H9 (cell line): Measurements from ENCODE around the gene WDR48. TPM values are rescaled to one million over a fixed set of nuclear protein-coding genes. Genes with fewer than 3 reads are reported as not detected.

Experiments
- DNase-seq: peaks from one replicate; pipeline ENCODE4 v3.0.0-alpha.2; 2017
- H2AFZ ChIP-seq: one replicate; pipeline ENCODE4 v1.6.1; 2013; ENCODE audit warnings: mild to moderate bottlenecking, low read length, control low read depth, moderate library complexity
- H2AK5ac ChIP-seq: 2 replicates; pipeline ENCODE4 v1.6.1; 2013; ENCODE audit warnings: low read length, control low read depth, mixed read lengths; ENCODE audit not compliant: insufficient read length
- H2BK120ac ChIP-seq: one replicate; pipeline ENCODE4 v1.6.1; 2013; ENCODE audit warnings: low read depth, mild to moderate bottlenecking, low read length, control low read depth, inconsistent platforms; ENCODE audit not compliant: poor library complexity, severe bottlenecking
- H2BK12ac ChIP-seq: 2 replicates; pipeline ENCODE4 v1.6.1; 2013; ENCODE audit warnings: low read length, control low read depth, mixed read lengths, low read depth; ENCODE audit not compliant: insufficient read length
- H2BK15ac ChIP-seq: 2 replicates; pipeline ENCODE4 v1.6.1; 2013; ENCODE audit warnings: low read depth, low read length, control low read depth
- H2BK20ac ChIP-seq: one replicate; pipeline ENCODE4 v1.6.1; 2013; ENCODE audit warnings: low read depth, mild to moderate bottlenecking, low read length, control low read depth, inconsistent platforms; ENCODE audit not compliant: poor library complexity, severe bottlenecking
- H2BK5ac ChIP-seq: 2 replicates; pipeline ENCODE4 v1.6.1; 2013; ENCODE audit warnings: low read length, control low read depth, mixed read lengths; ENCODE audit not compliant: insufficient read length
- H3K14ac ChIP-seq: 2 replicates; pipeline ENCODE4 v1.6.1; 2013; ENCODE audit warnings: low read length, control low read depth; ENCODE audit not compliant: insufficient read depth
- H3K18ac ChIP-seq: 2 replicates; pipeline ENCODE4 v1.6.1; 2013; ENCODE audit warnings: low read depth, mild to moderate bottlenecking, mixed read lengths, low read length, control low read depth; ENCODE audit not compliant: insufficient read length
- H3K23ac ChIP-seq: 2 replicates; pipeline ENCODE4 v1.6.1; 2013; ENCODE audit warnings: low read length, control low read depth, mixed read lengths, low read depth; ENCODE audit not compliant: insufficient read length
- H3K23me2 ChIP-seq: 2 replicates; pipeline ENCODE4 v1.6.1; 2013; ENCODE audit warnings: low read depth, mild to moderate bottlenecking, mixed read lengths, low read length, control low read depth; ENCODE audit not compliant: insufficient read length, poor library complexity, severe bottlenecking
- H3K27ac ChIP-seq: 2 replicates; pipeline ENCODE4 v1.5.1; 2013; ENCODE audit warnings: low read length, control low read depth, mixed read lengths, low read depth; ENCODE audit not compliant: insufficient read length
- H3K27me3 ChIP-seq: 2 replicates; pipeline ENCODE4 v1.6.1; 2013; ENCODE audit warnings: low read length, control low read depth, inconsistent platforms; ENCODE audit not compliant: insufficient read depth
- H3K4ac ChIP-seq: 2 replicates; pipeline ENCODE4 v1.6.1; 2013; ENCODE audit warnings: low read depth, mild to moderate bottlenecking, control low read depth, inconsistent platforms, low read length, moderate library complexity
- H3K4me1 ChIP-seq: 2 replicates; pipeline ENCODE4 v1.6.1; 2013; ENCODE audit warnings: low read length, control low read depth, inconsistent platforms; ENCODE audit not compliant: insufficient read depth
- H3K4me2 ChIP-seq: 2 replicates; pipeline ENCODE4 v1.6.1; 2013; ENCODE audit warnings: low read length, control low read depth, mixed read lengths; ENCODE audit not compliant: insufficient read length, insufficient read depth
- H3K56ac ChIP-seq: 2 replicates; pipeline ENCODE4 v1.6.1; 2013; ENCODE audit warnings: low read depth, mild to moderate bottlenecking, mixed read lengths, low read length, control low read depth; ENCODE audit not compliant: insufficient read length
- H3K79me1 ChIP-seq: 2 replicates; pipeline ENCODE4 v1.6.1; 2013; ENCODE audit warnings: low read depth, mild to moderate bottlenecking, moderate library complexity, low read length, control low read depth, inconsistent platforms; ENCODE audit not compliant: insufficient read depth, poor library complexity, severe bottlenecking
- H3K79me2 ChIP-seq: 2 replicates; pipeline ENCODE4 v1.6.1; 2013; ENCODE audit warnings: low read length, control low read depth, inconsistent platforms; ENCODE audit not compliant: insufficient read depth
- H3K9ac ChIP-seq: 2 replicates; pipeline ENCODE4 v1.6.1; 2013; ENCODE audit warnings: low read length, control low read depth, mixed read lengths; ENCODE audit not compliant: insufficient read length; ENCODE audit errors: extremely low read depth
- H3K9me3 ChIP-seq: one replicate; pipeline ENCODE4 v1.6.1; 2013; ENCODE audit warnings: low read depth, low read length, inconsistent platforms; ENCODE audit not compliant: control insufficient read depth
- H3T11ph ChIP-seq: one replicate; pipeline ENCODE4 v1.6.1; 2013; ENCODE audit warnings: mild to moderate bottlenecking, low read length, control low read depth, inconsistent platforms
- H4K20me1 ChIP-seq: one replicate; pipeline ENCODE4 v1.6.1; 2013; ENCODE audit not compliant: control insufficient read depth, insufficient read length, insufficient read depth
- H4K5ac ChIP-seq: 2 replicates; pipeline ENCODE4 v1.6.1; 2013; ENCODE audit warnings: low read depth, mild to moderate bottlenecking, mixed read lengths, low read length, control low read depth; ENCODE audit not compliant: insufficient read length
- H4K8ac ChIP-seq: replicated peaks from 2 replicates; pipeline ENCODE4 v1.6.1; 2013; ENCODE audit warnings: low read length, control low read depth, mixed read lengths, low read depth; ENCODE audit not compliant: insufficient read length
- H4K91ac ChIP-seq: 2 replicates; pipeline ENCODE4 v1.6.1; 2013; ENCODE audit warnings: low read depth, mild to moderate bottlenecking, moderate library complexity, mixed read lengths, low read length, control low read depth; ENCODE audit not compliant: insufficient read length
- H3K27ac Mint-ChIP-seq, 3 experiments: 2 replicates in 2 of 3; 3 replicates in 1 of 3; pipeline ENCODE4 v1.8.0; 2020 to 2021; ENCODE audit warnings: mixed read lengths in 3 of 3, mild to moderate bottlenecking in 1 of 3, moderate library complexity in 1 of 3
- H3K27me3 Mint-ChIP-seq: 2 replicates; pipeline ENCODE4 v1.8.0; 2021; ENCODE audit warnings: low read depth, mild to moderate bottlenecking, moderate library complexity, mixed read lengths
- H3K36me3 Mint-ChIP-seq, 3 experiments: 2 replicates in 2 of 3; 3 replicates in 1 of 3; pipeline ENCODE4 v1.8.0; 2020 to 2021; ENCODE audit warnings: low read depth in 3 of 3, mixed read lengths in 3 of 3; ENCODE audit not compliant: insufficient read depth in 1 of 3
- H3K4me1 Mint-ChIP-seq, 2 experiments: 2 replicates each; pipeline ENCODE4 v1.8.0; 2020; ENCODE audit warnings: mixed read lengths in 2 of 2
- H3K4me3 Mint-ChIP-seq, 2 experiments: 2 replicates in 1 of 2; 3 replicates in 1 of 2; pipeline ENCODE4 v1.8.0; 2020 to 2021; ENCODE audit warnings: mild to moderate bottlenecking in 2 of 2, mixed read lengths in 2 of 2, moderate library complexity in 1 of 2
- H3K9me3 Mint-ChIP-seq, 2 experiments: 2 replicates in 1 of 2; 3 replicates in 1 of 2; pipeline ENCODE4 v1.8.0; 2020; ENCODE audit warnings: mild to moderate bottlenecking in 2 of 2, mixed read lengths in 2 of 2, moderate library complexity in 1 of 2
- WGBS: extraction: QIAGEN DNeasy Blood & Tissue Kit; methylation state at CpG from one replicate; pipeline ENCODE4 v1.1.7; 2013; ENCODE audit warnings: missing lambda C conversion rate, low lambda C conversion rate, mixed read lengths; ENCODE audit not compliant: insufficient read length; ENCODE audit errors: extremely low coverage; 5-methylcytosine and 5-hydroxymethylcytosine counted together
- total RNA-seq: library from RNA; stranded (reverse); gene quantifications from 2 replicates; pipeline ENCODE4 v1.2.1, GENCODE V29; 2021
- TF ChIP-seq, protein P1 (sequence below): fragments of 200-600 bp; sonication (generic); conservative IDR thresholded peaks from 3 replicates; pipeline ENCODE4 v1.8.0; 2021; ENCODE audit warnings: antibody characterized with exemption, mild to moderate bottlenecking

Gene WDR48
- total RNA-seq, 1 experiment from 2014 or later = 52.7 TPM

- no peak overlapping the region for H3T11ph ChIP-seq
- no peaks in the 10 kb centered on the region for H3K9me3 ChIP-seq
- no peak for DNase-seq
- no peak overlapping the region for H2BK5ac ChIP-seq
- no peak overlapping the region for H2AK5ac ChIP-seq
- no peak overlapping the region for H2BK120ac ChIP-seq
- Mint-ChIP-seq H3K27ac (no peak overlapping the region), H3K4me1 (no peaks in the 10 kb centered on the region), H3K36me3 (no peaks in the 10 kb centered on the region), H3K4me3 (no peak overlapping the region), H3K27me3 (peaks cover 2% of the 10 kb centered on the region; the same call in 1 of the 2 replicates), H3K9me3 (no peaks in the 10 kb centered on the region)
- H3K14ac ChIP-seq = no peak overlapping the region
- H2AFZ ChIP-seq = no peak overlapping the region
- H3K27ac ChIP-seq = no peak overlapping the region
- no peaks in the 10 kb centered on the region for H3K23me2 ChIP-seq
- no peak overlapping the region for H4K8ac ChIP-seq
- H4K5ac ChIP-seq = no peak overlapping the region
- no peaks in the 10 kb centered on the region for H3K27me3 ChIP-seq
- no peak overlapping the region for H3K18ac ChIP-seq
- no peak overlapping the region for H2BK12ac ChIP-seq
- no peaks in the 10 kb centered on the region for H3K79me2 ChIP-seq
- no peak overlapping the region for H3K9ac ChIP-seq
- TF ChIP-seq, protein P1, sequence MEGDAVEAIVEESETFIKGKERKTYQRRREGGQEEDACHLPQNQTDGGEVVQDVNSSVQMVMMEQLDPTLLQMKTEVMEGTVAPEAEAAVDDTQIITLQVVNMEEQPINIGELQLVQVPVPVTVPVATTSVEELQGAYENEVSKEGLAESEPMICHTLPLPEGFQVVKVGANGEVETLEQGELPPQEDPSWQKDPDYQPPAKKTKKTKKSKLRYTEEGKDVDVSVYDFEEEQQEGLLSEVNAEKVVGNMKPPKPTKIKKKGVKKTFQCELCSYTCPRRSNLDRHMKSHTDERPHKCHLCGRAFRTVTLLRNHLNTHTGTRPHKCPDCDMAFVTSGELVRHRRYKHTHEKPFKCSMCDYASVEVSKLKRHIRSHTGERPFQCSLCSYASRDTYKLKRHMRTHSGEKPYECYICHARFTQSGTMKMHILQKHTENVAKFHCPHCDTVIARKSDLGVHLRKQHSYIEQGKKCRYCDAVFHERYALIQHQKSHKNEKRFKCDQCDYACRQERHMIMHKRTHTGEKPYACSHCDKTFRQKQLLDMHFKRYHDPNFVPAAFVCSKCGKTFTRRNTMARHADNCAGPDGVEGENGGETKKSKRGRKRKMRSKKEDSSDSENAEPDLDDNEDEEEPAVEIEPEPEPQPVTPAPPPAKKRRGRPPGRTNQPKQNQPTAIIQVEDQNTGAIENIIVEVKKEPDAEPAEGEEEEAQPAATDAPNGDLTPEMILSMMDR = no peak
- H3K4ac ChIP-seq = no peak overlapping the region
- no peak overlapping the region for H4K91ac ChIP-seq
- no peak overlapping the region for H3K56ac ChIP-seq
- H3K79me1 ChIP-seq = no peaks in the 10 kb centered on the region
- no peak overlapping the region for H2BK15ac ChIP-seq
- no peak overlapping the region for H3K23ac ChIP-seq
- no peaks in the 10 kb centered on the region for H4K20me1 ChIP-seq
- H2BK20ac ChIP-seq = no peak overlapping the region
- no peak overlapping the region for H3K4me2 ChIP-seq
- no peaks in the 10 kb centered on the region for H3K4me1 ChIP-seq
- WGBS = no CpG with 5 or more reads among the region's 3 CpGs
Observed at GRCh38 chr3:39028546-39028945, 23.3 kb upstream of the WDR48 start.
